Type B pancreatic cell (in vitro differentiated cells): Measurements from ENCODE around the gene TMCO2. TPM values are rescaled to one million over a fixed set of nuclear protein-coding genes. Genes with fewer than 3 reads are reported as not detected.

Source experiments
- DNase-seq: peaks from one replicate; pipeline ENCODE4 v3.0.0; 2021; ENCODE audit warnings: mixed read lengths; ENCODE audit not compliant: unreplicated experiment; ENCODE audit errors: extremely low spot score
- H3K27ac Mint-ChIP-seq: 2 replicates; pipeline ENCODE4 v1.8.0; 2021; ENCODE audit warnings: mild to moderate bottlenecking, mixed read lengths
- H3K27me3 Mint-ChIP-seq: 2 replicates; pipeline ENCODE4 v1.8.0; 2021; ENCODE audit warnings: mixed read lengths
- H3K36me3 Mint-ChIP-seq: 2 replicates; pipeline ENCODE4 v1.8.0; 2021; ENCODE audit warnings: mixed read lengths
- H3K4me1 Mint-ChIP-seq: one replicate; pipeline ENCODE4 v1.8.0; 2021; ENCODE audit warnings: mixed read lengths; ENCODE audit not compliant: unreplicated experiment
- H3K4me3 Mint-ChIP-seq: 2 replicates; pipeline ENCODE4 v1.8.0; 2021; ENCODE audit warnings: mild to moderate bottlenecking, mixed read lengths
- H3K9me3 Mint-ChIP-seq: 2 replicates; pipeline ENCODE4 v1.8.0; 2021; ENCODE audit warnings: mixed read lengths
- total RNA-seq: library from RNA; stranded (reverse); gene quantifications from 2 replicates; pipeline ENCODE4 v1.2.1, GENCODE V29; 2021; ENCODE audit warnings: low replicate concordance
- TF ChIP-seq, protein P1 (sequence below): fragments of 200-600 bp; sonication (generic); conservative IDR thresholded peaks from 2 replicates; pipeline ENCODE4 v1.5.0; 2021; ENCODE audit warnings: antibody characterized with exemption, mild to moderate bottlenecking

Gene TMCO2
- total RNA-seq, 1 donor from 2014 or later: not detected

DNA sequence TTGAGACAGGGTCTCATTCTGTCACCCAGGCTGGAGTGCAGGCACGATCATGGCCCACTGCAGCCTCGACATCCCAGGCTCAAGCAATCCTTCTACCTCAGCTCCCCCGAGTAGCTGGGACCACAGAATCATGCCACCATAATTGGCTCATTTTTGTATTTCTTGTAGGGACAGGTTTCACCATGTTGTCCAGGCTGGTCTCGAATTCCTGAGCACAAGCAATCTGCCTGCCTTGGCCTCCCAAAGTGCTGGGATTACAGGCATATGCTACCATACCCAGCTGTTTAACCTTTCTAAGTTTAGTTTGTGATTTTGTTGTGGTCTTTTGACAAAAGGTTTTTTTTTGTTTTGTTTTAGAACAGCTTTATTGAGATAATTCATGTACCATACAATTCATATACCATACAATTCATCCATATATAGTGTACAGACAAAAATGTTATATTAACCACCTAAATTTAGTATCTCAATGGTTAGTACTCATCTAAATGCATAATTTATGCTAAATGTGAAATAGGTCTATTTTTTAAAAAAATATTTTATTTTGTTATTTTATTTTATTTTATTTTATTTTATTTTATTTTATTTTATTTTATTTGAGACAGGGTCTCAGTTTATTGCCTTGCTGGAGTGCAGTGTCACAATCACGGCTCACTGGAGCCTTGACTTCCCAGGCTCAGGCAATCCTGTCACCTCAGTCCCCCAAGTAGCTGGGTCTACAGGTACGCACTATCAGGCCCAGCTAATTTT, 19.2 kb downstream of the TMCO2 start:
- no peaks in the 10 kb centered on the region for H3K4me1 Mint-ChIP-seq
- DNase-seq: no peak
- TF ChIP-seq, protein P1, sequence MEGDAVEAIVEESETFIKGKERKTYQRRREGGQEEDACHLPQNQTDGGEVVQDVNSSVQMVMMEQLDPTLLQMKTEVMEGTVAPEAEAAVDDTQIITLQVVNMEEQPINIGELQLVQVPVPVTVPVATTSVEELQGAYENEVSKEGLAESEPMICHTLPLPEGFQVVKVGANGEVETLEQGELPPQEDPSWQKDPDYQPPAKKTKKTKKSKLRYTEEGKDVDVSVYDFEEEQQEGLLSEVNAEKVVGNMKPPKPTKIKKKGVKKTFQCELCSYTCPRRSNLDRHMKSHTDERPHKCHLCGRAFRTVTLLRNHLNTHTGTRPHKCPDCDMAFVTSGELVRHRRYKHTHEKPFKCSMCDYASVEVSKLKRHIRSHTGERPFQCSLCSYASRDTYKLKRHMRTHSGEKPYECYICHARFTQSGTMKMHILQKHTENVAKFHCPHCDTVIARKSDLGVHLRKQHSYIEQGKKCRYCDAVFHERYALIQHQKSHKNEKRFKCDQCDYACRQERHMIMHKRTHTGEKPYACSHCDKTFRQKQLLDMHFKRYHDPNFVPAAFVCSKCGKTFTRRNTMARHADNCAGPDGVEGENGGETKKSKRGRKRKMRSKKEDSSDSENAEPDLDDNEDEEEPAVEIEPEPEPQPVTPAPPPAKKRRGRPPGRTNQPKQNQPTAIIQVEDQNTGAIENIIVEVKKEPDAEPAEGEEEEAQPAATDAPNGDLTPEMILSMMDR: no peak
- no peaks in the 10 kb centered on the region for H3K27me3 Mint-ChIP-seq
- H3K4me3 Mint-ChIP-seq: no peak overlapping the region
- H3K27ac Mint-ChIP-seq: no peak overlapping the region
- H3K9me3 Mint-ChIP-seq: no peaks in the 10 kb centered on the region
- H3K36me3 Mint-ChIP-seq: peaks cover 32% of the 10 kb centered on the region

DNA sequence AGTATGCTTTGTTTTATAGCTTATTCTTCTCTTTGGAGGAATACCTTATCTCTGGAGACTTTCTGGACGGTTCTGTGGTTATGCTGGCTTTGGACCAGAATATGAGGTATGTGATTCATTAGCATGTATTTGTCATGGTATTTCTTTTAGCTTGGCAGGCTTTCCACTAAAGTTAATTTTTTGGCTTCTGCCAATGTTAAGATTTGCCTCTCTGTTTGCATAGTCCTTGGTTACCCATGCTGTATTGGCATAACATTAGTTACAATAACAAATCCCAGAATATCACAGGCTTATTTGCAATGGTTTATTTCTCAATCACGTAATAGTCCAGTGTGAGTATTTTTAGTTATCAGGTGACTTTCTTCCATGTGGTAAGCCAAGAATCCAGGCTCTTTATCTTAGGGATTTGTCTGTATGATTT, 20.0 kb downstream of the TMCO2 start:
- H3K4me1 Mint-ChIP-seq: no peaks in the 10 kb centered on the region
- no peaks in the 10 kb centered on the region for H3K27me3 Mint-ChIP-seq
- no peaks in the 10 kb centered on the region for H3K9me3 Mint-ChIP-seq
- H3K27ac Mint-ChIP-seq: no peak overlapping the region
- TF ChIP-seq, protein P1: no peak
- no peak overlapping the region for H3K4me3 Mint-ChIP-seq
- peaks cover 33% of the 10 kb centered on the region for H3K36me3 Mint-ChIP-seq
- no peak for DNase-seq

DNA sequence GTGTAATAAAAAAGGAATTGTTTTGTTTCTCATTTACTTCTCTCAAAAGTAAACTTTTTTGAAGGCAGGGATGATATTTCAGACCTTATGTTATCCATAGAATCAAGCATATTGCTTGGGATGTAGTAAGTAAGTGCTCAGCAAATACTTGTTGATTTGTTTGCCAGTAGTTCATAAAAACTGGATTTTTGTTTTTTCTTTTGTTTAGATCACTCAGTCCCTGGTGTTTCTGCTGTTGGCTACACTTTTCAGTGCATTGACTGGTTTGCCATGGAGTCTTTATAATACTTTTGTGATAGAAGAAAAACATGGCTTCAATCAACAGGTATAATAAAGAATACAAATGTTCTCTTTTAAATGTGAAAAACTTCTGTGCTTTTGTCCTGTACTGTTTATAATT, 20.5 kb downstream of the TMCO2 start:
- H3K9me3 Mint-ChIP-seq: no peaks in the 10 kb centered on the region
- peaks cover 34% of the 10 kb centered on the region for H3K36me3 Mint-ChIP-seq
- TF ChIP-seq, protein P1: no peak
- H3K4me3 Mint-ChIP-seq: no peak overlapping the region
- H3K27ac Mint-ChIP-seq: no peak overlapping the region
- no peaks in the 10 kb centered on the region for H3K4me1 Mint-ChIP-seq
- DNase-seq: no peak
- no peaks in the 10 kb centered on the region for H3K27me3 Mint-ChIP-seq

DNA sequence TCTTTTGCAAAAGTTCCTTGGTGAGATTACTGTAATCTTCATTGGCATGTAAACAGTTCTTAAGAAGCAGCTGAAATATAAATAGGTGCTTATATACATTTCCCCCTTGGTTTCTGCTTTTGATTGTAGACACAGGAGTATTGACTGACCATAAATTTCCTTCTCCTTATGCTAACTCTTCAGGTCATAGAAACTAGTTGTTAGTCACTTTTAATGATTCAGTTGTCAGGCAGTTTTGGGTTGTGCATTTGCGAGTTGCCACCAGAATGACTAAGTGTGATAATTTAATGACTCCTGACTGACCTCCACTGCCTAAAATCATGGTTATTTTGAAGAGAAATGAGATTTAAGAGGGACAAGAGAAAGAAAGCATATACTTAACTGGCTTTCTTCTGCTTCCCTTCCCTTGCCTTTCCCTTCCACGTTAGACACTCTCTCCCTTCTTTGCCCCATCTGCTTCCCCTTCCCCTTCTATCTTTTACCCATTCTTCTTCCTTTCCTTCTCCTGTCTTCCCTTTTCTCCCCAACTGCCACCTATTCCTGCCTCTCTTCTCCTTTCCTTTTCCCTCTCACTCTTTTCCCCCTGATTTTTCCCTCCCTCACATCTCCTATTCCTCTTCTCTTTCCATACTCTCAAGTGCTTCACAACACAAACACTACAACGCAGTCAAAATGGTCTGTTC, 22.6 kb downstream of the TMCO2 start:
- H3K27ac Mint-ChIP-seq: no peak overlapping the region
- no peak overlapping the region for H3K4me3 Mint-ChIP-seq
- H3K36me3 Mint-ChIP-seq: peaks cover 36% of the 10 kb centered on the region
- no peaks in the 10 kb centered on the region for H3K9me3 Mint-ChIP-seq
- no peak for DNase-seq
- no peaks in the 10 kb centered on the region for H3K4me1 Mint-ChIP-seq
- TF ChIP-seq, protein P1: no peak
- no peaks in the 10 kb centered on the region for H3K27me3 Mint-ChIP-seq

DNA sequence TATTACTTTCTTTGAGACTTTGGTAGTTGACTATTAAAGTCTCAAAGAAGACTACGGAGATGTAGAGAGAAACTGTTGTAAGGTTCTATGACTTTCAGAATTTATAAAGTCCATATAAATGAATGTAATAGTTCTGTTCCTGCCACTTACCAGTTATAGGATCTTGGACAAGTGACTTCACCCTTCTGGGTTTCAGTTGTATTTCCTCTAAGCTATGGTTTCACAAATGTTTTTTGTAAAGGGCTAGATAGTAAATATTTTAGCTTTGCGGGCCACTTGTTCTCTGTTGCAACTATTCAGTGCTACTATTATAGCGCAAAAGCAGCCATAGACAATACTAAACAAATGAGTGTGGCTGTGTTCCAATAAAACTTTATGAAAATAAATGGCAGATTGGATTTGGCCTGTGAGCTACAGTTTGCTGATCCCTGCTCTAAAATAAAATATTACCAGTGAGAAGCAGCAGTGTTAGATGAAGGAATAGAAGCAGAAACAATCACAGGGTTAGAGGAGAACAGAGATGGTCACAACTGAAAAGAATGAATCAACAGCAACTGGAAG, 25.0 kb downstream of the TMCO2 start:
- DNase-seq: no peak
- no peak overlapping the region for H3K27ac Mint-ChIP-seq
- TF ChIP-seq, protein P1: no peak

More for the DNA sequence above, 25.0 kb downstream of the TMCO2 start:
- Mint-ChIP-seq H3K36me3 (peaks cover 39% of the 10 kb centered on the region), H3K4me1 (no peaks in the 10 kb centered on the region), H3K27me3 (no peaks in the 10 kb centered on the region), H3K4me3 (no peak overlapping the region), H3K9me3 (no peaks in the 10 kb centered on the region)
